Tibial nerve (tissue), 4 donors: Measurements from ENCODE around the gene MAX.

Experiments
- CTCF ChIP-seq, 5 experiments: fragments of 200-600 bp in 3 of 5; fragments of 450-650 bp in 2 of 5; sonication (generic) in 3 of 5; IDR thresholded peaks; one replicate each; pipeline ENCODE4 v1.5.1; 2016 to 2019; ENCODE audit warnings: antibody characterized with exemption in 5 of 5, mild to moderate bottlenecking in 3 of 5, moderate library complexity in 2 of 5
- EP300 ChIP-seq, 2 donors: sonication (generic); formaldehyde crosslinking; IDR thresholded peaks; one replicate each; pipeline ENCODE4 v1.6.1; 2017; ENCODE audit warnings: antibody characterized with exemption in 2 of 2, mild to moderate bottlenecking in 1 of 2
- POLR2A ChIP-seq, 2 donors: fragments of 450-650 bp; IDR thresholded peaks; one replicate each; pipeline ENCODE4 v1.6.1; 2017; ENCODE audit warnings: antibody characterized with exemption in 2 of 2, mild to moderate bottlenecking in 2 of 2, moderate library complexity in 2 of 2

- no peak for TF ChIP-seq CTCF (IDR thresholded peaks at IDR 0.05)
- TF ChIP-seq POLR2A (IDR thresholded peaks at IDR 0.05), result no peak
- no peak for TF ChIP-seq EP300 (IDR thresholded peaks at IDR 0.05)
Measured at GRCh38 chr14:65074449-65075150, 27.7 kb downstream of the MAX start.
